Activated CD4-positive, alpha-beta T cell treated with anti-CD3 and anti-CD28 coated beads, Interleukin-2, amount 50 U/mL, for 4 hours (primary cell): ENCODE results near the gene FIP1L1.
"Not testable (repeated sequence)": the region's sequence is repeated elsewhere in the genome, so short reads cannot be mapped to it uniquely, and the experiment has no call there.

ENCODE experiments used
- DNase-seq, 2 experiments: peaks; one replicate each; pipeline ENCODE4 v3.0.0-alpha.2; 2020

FIP1L1 gene

DNA sequence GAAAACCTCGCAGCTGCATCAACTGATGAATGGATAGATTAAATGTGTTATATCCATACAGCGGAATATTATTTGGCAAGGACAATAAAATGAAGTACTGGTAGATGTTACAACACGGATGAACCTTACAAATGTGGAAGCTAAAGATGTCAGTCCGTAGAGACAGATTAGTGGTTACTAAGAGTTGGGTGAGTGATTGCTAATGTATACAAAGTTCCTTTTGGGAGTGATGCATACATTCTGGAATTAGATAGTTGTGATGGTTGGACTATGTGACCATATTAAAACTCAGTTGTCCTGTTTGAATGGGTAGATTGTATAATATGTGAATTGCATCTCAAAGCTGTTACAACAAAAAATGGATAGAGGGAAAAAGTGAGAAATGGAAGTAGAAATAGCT is 2.8 kb downstream of the FIP1L1 start:
- DNase-seq = no peak

DNA sequence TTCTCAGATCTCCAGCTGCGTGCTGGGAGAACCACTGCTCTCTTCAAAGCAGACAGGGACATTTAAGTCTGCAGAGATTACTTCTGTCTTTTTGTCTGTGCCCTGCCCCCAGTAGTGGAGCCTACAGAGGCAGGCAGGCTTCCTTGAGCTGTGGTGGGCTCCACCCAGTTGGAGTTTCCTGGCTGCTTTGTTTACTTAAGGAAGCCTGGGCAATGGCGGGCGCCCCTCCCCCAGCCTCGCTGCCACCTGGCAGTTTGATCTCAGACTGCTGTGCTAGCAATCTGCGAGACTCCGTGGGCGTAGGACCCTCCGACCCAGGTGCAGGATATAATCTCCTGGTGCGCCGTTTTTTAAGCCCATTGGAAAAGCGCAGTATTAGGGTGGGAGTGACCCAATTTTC is 32.0 kb downstream of the FIP1L1 start:
- not testable (repeated sequence) for DNase-seq

DNA sequence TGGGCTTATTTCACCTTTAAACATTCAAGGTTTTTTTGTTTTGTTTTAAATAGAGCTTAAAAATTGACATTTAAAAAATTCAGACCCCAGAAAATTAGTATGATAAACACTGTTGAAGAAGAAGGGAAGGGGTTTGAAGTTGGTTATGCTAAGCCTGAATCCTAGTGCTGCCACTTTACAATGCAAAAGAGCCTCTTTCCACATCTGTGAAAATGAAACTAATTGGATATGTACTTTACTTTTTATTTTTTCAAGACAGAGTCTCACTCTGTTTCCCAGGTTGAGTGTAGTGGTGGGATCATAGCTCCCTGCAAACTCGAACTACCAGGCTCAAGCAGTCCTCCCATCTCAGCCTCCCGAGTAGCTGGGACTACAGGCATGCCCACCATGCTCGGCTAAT is 41.8 kb downstream of the FIP1L1 start:
- DNase-seq = no peak

DNA sequence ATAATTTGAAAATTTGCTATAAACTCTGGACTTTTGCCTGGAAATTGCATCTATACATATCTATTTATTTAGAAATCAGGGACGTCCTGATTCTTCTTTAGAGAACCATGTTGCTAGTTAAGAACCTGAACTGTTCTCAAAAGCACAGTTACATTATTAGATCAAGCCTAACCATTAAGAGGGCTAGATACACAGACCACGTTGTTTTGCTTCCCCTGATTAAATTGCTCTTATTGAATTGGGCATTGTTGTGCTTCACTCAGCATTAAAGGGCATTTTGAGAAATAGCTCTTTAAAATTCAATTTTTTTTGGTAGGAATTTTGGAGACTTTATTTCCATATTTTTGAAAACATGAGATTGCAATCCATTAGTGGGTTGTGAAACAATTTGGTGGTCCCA is 44.4 kb downstream of the FIP1L1 start:
- DNase-seq = no peak

DNA sequence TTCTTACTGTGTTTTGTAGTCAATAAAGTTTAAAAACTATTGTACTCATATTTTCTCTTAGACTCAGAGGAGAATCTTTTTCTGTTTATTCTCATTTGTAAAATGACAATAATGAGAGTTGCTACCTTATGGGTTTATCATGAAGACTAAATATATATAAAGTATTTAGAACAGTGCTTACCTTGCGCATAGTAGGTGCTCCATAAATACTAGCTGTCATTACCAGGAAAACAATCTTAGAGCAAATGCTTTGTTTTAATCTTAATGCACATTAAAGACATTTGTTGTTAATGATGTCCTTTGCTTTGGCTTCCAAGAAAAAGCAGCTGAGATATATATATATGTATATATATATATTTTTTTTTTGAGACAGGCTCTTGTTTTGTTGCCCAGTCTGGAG is 44.9 kb downstream of the FIP1L1 start:
- DNase-seq = no peak

DNA sequence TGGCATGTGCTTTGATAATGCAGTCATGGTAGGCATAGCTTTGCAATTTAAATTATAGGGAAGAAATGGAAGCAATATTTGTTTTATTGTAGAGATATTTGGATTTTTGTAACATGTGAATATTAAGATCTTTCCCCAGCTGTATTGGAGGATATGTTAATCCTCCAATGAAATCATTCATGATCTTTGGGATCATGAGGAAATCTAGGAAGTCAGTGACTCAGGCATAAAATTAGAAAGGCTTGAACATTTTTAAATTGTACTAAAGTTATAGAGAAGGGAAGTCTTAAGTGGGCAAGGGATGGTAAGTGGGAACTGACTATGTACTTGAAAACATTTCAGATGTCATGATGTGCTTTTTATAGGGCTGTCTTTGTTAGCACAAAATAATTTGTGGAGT is 46.8 kb downstream of the FIP1L1 start:
- DNase-seq = no peak

DNA sequence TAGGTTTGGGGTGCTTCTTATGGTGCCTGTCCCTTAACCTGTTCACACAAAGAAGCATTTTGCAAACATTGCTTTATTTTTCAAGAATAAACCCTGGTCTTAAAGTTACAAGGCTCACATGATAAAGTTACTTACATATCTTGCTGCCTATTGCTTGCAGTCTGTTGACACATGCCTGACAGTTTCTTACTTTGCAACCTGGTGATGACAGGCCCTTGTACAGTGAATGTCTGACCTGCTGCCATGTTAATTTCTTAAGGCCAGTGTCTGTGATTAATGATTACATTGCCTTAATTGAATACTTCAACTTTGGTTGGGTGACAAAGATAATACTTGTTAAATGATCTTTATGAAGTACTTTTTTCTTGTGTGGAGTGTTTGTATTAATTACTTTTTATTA is 49.9 kb downstream of the FIP1L1 start:
- no peak for DNase-seq

DNA sequence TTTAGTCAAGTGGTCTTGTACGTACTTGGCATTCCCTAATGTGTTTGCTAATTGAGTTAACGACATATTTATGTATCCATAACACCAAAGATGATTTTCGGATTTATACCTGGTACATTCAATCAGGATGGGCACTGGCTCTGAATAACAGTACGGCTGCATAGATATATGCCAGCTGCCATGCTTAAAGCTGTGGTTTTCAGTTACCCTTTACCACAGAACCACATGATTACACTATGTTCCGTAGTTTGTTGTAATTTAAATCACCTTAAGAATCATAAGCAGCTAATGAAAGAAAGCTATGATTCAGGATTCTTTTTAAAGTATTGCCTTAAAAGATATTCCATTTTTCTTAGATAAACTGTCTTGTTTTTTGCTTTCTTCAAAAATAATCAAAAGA is 53.6 kb downstream of the FIP1L1 start:
- DNase-seq = no peak

DNA sequence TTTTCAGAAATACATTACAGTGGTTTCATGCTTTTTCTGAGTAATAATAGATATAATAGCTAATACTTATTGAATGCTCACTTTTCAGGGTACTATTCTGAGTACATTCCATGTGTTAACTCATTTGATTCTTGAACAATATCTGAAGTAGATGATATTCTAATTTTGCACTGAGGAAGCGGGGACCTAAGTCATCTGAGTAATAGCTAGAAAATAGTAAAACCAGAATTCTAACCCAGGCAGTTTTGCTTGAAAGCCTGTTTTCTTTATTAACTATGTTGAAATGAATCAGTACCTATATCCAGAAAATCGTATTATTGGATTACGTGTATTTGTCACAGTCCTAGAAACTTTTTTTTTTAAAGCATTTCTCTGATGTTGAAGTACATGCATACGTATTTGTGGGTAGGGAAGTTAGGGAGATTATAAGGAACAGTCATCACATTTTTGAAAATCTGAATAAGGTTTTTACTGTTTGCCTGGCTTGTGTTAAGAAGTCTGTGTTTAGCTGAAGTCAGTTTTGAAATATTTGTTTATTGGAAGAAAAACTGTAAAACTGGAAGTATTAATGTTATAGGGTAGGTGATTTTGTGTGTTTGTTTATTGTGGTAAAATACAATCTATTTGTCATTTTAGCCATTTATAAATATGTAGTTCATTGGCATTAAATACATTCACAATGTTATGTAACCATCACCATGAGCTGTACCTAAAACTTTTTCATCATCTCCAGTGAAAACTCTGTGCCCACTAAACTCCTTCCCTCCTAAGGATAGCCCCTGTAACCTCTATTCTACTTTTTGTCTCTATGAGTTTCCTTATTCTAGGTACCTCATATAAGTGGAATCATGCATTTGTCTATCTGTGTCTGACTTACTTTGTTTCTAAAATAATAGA is 55.3 kb downstream of the FIP1L1 start:
- no peak for DNase-seq

DNA sequence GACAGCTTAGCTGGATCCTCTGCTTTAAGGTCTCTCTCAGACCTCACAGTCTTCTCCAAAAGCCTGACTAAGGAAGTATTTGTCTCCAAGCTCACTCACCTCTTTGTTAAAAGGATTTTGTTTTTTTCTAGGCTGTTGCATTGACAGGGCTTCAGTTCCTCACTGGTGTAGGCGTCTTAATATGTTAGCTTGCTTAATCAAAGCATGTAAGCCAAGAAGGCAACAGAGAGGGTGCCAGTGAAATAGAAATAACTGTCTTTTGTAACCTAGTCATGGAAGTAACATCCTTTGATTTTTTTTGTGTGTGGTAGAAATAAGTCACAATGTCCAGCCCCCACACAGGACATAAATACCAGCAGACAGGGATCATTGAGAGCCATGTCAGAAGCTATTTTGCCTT is 58.8 kb downstream of the FIP1L1 start:
- no peak for DNase-seq

DNA sequence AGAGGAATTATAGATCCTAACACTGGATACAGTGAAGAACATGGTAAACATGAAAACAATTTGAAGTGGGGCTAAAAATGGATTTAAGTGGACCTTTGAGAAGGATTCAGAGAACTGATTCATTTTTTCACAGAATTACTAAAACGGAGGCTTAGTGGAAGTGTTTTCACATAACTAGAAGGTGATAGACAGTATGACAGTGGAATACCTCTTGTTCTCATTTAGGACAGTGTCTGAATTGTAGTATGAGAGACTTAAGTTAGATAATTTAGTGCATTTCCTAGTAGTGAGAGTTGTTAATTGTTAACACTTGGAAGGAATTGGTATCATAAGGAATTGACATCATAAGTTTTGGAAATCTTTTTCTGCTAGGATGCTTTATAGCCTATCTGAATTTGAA is 64.1 kb downstream of the FIP1L1 start:
- no peak for DNase-seq

DNA sequence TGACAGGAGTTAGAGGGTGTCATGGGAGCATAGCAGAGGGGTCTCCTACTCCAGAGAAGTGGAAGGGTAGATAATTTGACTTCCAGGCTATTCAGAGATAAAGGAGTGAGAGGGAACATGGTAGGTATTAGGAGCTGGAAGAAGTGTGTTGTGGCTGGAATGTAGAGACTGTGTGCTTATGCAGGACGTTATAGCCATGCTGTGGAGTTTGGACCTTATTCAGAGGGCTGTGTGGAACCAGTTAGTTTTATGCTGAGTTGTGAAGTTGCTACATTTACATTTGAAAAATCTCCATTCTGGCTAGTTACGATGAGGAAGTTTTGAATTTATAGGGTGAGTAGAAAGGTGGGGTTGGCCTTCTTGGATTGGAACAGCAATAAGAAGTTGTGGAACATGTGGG is 67.5 kb downstream of the FIP1L1 start:
- DNase-seq = no peak

DNA sequence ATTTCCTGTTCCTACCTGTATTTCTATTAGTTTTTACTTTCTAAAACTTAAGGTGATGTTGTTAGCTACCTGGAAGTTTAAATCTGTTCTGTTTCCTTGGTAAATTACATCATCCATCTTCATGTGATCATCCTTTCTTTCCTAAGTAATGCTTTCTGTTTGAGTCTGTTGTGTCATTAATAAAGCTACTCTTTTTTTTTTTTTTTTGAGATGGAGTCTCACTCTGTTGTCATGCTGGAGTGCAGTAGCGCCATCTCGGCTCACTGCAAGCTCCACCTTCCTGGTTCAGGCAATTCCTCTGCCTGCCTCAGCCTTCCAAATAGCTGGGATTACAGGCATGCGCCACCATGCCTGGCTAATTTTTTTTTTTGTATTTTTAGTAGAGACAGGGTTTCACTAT is 73.3 kb downstream of the FIP1L1 start:
- DNase-seq = no peak

DNA sequence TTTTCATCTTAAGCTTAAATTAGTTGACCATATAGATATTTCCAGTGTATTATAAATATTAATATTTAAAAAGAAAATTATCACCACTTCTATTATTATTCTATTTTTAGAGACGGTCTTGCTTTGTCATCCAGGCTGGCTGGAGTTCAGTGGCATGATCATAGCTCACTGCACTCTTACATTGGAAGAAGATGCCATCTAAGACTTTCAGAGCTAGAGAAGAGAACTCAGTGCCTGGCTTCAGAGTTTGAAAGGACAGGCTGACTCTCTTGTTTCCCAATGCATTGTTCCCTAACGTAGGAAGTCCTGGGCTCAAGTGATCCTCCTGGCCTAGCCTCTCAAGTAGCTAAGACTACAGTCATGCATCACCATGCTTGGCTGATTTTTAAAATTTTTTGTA is 75.9 kb downstream of the FIP1L1 start:
- DNase-seq = no peak

DNA sequence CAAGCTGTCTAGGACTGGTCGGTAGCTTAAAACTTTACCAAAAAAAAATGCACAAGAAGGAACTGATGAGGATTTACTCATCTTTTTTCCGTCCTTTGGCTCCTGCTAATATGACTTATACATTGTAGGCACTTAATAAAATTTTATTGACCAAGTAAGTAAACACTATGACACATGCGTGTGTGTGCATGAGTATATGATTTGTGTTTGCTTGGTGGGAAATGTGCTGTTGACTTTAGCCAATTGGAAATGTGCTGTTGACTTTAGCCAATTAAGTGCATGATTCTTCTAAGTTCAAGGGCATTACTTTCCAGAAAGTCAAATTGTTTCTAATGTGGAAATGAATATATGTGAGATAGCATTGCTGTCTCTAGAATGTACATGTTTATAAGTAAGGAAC is 78.3 kb downstream of the FIP1L1 start:
- no peak for DNase-seq

DNA sequence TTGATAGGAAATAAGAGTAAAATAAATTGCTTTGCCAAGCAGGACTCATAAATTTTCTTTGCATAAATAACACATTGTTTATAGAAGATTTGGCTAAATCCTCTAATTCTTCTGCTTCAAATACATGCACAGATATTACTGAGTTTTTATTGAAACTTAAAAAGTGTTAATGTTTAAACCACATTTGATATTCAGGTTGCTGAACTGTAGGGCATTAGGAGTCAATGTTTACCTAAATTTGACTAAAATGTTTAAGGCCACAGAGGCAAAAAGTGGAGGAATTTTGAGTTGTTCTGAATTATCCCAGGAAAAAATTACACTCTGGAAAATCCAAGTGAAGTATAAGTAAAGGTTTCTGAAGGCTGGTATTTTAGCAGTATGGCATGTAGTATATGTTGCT is 78.7 kb downstream of the FIP1L1 start:
- DNase-seq = no peak

DNA sequence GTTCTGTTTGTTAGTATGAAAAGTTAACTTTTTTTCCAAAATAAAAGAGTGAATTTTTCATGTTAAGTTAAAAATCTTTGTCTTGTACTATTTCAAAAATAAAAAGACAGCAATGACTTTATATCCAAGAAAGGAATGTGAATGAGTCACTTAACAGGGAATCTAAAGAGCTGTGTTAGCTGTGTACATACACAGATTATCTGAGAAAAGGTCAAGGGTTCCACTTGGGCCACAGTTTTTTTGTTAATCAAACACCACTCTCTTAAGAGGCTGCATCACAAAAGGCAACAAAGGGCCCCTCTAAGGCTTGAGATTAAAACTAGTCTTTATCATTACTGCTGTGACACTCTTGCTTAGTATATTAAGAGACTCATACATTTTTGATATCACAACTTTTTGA is 82.1 kb downstream of the FIP1L1 start:
- DNase-seq = no peak

DNA sequence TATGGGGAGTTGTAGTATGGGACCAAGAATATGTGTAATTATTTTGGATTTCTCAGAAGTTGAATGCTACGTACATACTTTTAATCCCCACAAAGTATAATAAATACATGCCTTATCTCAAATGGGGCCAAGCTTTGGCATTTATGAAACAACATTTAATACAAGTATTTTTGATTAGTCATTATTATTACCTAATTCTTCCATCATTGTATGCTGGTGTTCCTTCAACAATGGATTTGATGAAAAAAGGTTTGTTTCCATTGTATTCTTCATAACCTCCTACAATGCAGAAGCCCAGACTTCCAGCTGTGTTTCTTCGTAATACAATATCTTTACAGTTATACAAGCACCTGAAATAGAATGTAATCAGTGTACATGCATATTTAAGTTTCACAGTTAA is 83.8 kb downstream of the FIP1L1 start:
- no peak for DNase-seq

DNA sequence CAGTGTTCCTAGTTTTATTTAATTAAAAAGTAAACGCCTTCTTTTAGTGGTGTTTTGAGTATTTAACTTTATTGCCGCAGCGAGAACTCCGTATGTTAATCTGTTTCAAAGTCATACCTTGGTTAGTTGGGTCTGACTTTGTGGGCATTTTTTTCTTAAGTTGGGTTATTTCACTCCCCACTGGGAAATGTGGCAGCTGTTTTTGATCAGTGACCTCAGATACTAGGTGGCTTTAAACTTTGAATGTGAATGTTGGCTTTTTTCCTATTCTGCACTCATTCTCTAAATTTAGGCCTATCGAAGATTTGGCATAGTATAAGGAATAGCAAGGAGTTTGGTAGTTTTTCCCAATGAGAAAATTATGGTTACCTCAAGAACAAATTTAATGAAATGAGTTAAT is 85.9 kb downstream of the FIP1L1 start:
- DNase-seq = no peak

DNA sequence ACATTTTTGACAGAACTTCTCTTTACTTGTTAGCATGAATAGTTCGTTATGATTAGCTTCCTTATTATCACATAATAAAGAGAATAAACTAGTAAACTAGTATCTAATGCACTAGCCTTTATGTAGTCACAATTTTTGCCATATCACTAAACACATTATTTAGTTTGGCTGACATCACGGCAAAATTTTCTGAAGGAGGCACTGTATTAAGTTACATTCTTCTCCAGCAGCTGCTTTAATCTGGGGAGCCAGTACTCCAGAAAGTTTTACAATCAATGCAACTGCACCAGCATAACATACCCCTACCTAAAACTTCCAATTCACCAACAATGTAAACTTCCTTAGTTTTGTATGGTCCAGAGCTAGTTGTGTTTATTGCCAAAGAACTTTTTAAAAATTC is 87.8 kb downstream of the FIP1L1 start:
- no peak for DNase-seq

DNA sequence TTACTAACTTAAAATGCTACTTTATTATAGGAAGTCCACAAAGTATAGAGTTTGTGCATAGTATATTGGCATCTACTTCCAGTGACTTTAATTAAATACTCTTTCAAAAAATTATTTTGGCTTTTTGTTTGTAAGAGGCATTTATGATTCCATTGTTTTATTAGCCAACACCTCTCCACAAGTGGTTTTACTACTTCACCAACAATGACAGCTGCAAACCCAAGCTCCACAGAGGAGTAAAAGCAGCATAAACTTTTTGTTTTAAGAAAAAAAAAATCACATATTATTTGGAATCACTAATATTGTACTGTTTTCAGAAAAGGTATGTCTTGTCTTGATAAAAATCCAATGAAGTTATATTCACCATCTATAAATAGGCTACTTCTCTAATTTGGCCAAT is 88.5 kb downstream of the FIP1L1 start:
- DNase-seq = no peak

DNA sequence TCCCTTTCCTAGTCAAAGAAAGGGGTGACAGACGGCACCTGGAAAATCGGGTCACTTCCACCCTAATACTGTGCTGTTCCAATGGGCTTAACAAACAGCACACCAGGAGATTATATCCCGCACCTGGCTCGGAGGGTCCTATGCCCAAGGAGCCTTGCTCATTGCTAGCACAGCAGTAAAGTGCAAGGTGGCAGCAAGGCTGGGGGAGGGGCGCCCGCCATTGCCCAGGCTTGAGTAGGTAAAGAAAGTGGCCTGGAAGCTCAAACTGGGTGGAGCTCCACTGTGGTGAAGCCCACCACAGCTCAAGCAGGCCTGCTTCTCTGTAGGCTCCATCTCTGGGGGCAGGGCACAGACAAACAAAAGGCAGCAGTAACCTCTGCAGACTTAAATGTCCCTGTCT is 89.1 kb downstream of the FIP1L1 start:
- not testable (repeated sequence) for DNase-seq

DNA sequence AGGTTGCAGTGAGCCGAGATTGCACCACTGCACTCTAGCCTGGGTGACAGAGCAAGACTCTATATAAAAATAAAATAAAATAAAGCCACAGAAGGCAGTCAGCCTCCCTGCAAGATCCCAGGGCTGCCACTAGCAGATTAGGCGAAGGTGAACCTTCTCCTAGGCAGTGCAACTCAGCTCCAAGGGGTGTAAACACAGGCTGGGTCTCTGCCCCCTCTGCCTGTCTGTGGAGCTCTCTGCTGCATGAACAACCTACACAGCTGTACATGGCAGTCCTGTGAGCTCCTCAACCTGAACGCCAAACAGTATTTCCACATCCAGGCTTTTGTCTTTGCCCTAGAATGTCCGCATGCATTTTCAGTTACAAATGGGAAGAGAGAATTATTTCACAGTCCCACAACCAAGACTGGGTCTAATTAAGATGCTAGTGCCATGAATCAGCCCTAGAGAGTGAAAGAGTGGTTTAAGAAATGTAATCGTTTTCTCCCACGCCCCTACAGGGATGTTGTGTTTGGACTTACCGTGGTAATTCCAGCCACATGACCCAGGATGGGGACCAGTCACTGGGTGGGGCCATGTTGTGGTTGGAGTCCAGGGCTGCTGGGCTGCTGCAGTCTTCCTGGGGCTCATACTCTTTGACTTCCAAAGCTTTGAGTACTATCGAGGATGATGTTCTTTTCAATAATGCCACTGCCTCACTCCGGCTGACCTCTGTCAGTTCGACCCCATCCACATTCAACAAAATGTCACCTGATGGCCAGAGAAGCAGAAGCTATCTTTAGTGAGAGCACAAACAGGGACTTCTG is 99.0 kb downstream of the FIP1L1 start:
- no peak for DNase-seq

DNA sequence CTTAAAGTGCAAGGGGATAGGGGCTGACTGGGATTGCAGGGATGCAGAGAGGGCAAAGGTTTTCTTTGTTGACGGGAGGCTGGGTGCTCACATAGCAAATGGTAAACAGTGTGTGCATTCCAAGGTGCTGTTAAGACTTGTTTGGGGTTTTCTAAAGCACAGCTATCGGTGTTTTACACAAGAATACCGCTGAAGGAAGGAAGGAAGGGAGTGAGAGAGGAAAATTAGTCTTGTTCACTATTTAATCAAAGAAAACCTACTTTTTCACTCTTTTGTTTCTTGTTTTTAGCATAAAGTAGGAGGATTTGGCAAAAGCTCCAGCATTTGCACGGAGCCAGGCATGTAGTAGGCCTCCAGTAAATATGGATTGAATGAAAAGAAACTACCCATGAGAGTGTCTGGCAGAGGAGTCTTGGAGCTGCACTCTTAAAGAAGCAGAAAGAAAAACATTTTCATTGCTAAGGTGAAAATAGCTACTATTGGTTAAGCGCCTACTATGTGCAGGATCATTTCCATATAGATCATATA is 99.7 kb downstream of the FIP1L1 start:
- no peak for DNase-seq
